A549 (cell line): Measurements from ENCODE around the gene GABBR1. TPM values are rescaled to one million over a fixed set of nuclear protein-coding genes. Genes with fewer than 3 reads are reported as not detected.
A peak's percentile ranks its signal among the peaks of the same experiment; 100 is the strongest.

ENCODE experiments used
- ATAC-seq, 2 experiments: fragments of 200-7000 bp in 1 of 2; fragments of >200 bp in 1 of 2; cut with Nextera tagmentation in 1 of 2; cut with Tn5 transposase in 1 of 2; 3 replicates each; pipeline versions ENCODE4 v1.8.0 to v1.9.1; 2018 to 2020; ENCODE audit warnings: mild to moderate bottlenecking in 1 of 2, moderate library complexity in 1 of 2
- CTCF ChIA-PET: fragments of 300-600 bp; sonication (Branson Sonifier 250); formaldehyde crosslinking; extraction: SDS; loops from one replicate; lab custom pipeline; 2021; ENCODE audit warnings: antibody characterized with exemption, inconsistent platforms; lab: Yijun Ruan, JAX
- POLR2A ChIA-PET: fragments of 350-600 bp; formaldehyde crosslinking; extraction: SDS; loops from one replicate; lab custom pipeline; 2021; ENCODE audit warnings: antibody characterized with exemption, inconsistent platforms; lab: Yijun Ruan, JAX
- DNase-seq, 2 experiments: peaks; one replicate each; pipeline versions ENCODE4 v3.0.0 to v3.0.0-alpha.2; 2011 to 2016; ENCODE audit warnings: low read depth in 1 of 2, low spot score in 1 of 2
- FAIRE-seq: peaks from 2 replicates; lab custom pipeline; 2011; peaks lifted over from hg19 to GRCh38; lab: Jason Lieb, UNC
- H3K27ac ChIP-seq, 2 experiments: fragments of >200 bp; sonication (Bioruptor Twin); formaldehyde crosslinking; 3 replicates each; pipeline ENCODE4 v1.5.1; 2016 to 2017
- H3K4me1 ChIP-seq: fragments of >200 bp; sonication (Bioruptor Twin); formaldehyde crosslinking; 3 replicates; pipeline ENCODE4 v1.6.1; 2016
- H3K4me2 ChIP-seq: fragments of >200 bp; sonication (Bioruptor Twin); formaldehyde crosslinking; 3 replicates; pipeline ENCODE4 v1.6.1; 2016
- H3K4me3 ChIP-seq: fragments of >200 bp; sonication (Bioruptor Twin); formaldehyde crosslinking; 3 replicates; pipeline ENCODE4 v1.5.1; 2016
- H3K9me3 ChIP-seq: fragments of >200 bp; sonication (Bioruptor Twin); formaldehyde crosslinking; 3 replicates; pipeline ENCODE4 v1.6.1; 2016
- BHLHE40 ChIP-seq: IDR thresholded peaks from 2 replicates; pipeline ENCODE4 v1.6.1; 2012; ENCODE audit warnings: low read depth, low read length, inconsistent platforms
- CHD4 ChIP-seq: fragments of 200-600 bp; sonication (generic); IDR thresholded peaks from 2 replicates; pipeline ENCODE4 v1.6.1; 2016; ENCODE audit warnings: antibody characterized with exemption, mild to moderate bottlenecking, borderline replicate concordance
- E2F6 ChIP-seq: IDR thresholded peaks from 2 replicates; pipeline ENCODE4 v1.6.1; 2012; ENCODE audit warnings: low read depth, borderline replicate concordance
- EHF ChIP-seq: fragments of 250-450 bp; sonication (Bioruptor Pico); IDR thresholded peaks from 2 replicates; pipeline ENCODE4 v1.5.0; 2020; ENCODE audit warnings: mild to moderate bottlenecking
- GATA3 ChIP-seq: IDR thresholded peaks from 2 replicates; pipeline ENCODE4 v1.6.1; 2012; ENCODE audit warnings: borderline replicate concordance
- HEYL ChIP-seq: fragments of 250-450 bp; sonication (Bioruptor Pico); IDR thresholded peaks from 2 replicates; pipeline ENCODE4 v1.8.0; 2021; ENCODE audit warnings: mild to moderate bottlenecking, moderate library complexity
- HOXA7 ChIP-seq: fragments of 250-450 bp; sonication (Bioruptor Pico); IDR thresholded peaks from 2 replicates; pipeline ENCODE4 v1.5.0; 2020; ENCODE audit warnings: mild to moderate bottlenecking, moderate library complexity
- JUNB ChIP-seq: fragments of >200 bp; sonication (Bioruptor Twin); formaldehyde crosslinking; IDR thresholded peaks from 2 replicates; pipeline ENCODE4 v1.6.1; 2016
- KDM1A ChIP-seq: fragments of 200-600 bp; sonication (generic); IDR thresholded peaks from 2 replicates; pipeline ENCODE4 v1.6.1; 2016; ENCODE audit warnings: low read depth, mild to moderate bottlenecking
- KDM5A ChIP-seq: fragments of 200-600 bp; sonication (generic); IDR thresholded peaks from 2 replicates; pipeline ENCODE4 v1.6.1; 2016; ENCODE audit warnings: antibody characterized with exemption, mild to moderate bottlenecking
- MAFK ChIP-seq: fragments of 450-650 bp; IDR thresholded peaks from 2 replicates; pipeline ENCODE4 v1.6.1; 2014; ENCODE audit not compliant: partially characterized antibody
- MAX ChIP-seq: IDR thresholded peaks from 2 replicates; pipeline ENCODE4 v1.6.1; 2012
- MYC ChIP-seq: IDR thresholded peaks from 2 replicates; pipeline ENCODE4 v1.6.1; 2012; ENCODE audit warnings: mild to moderate bottlenecking, inconsistent platforms, low read length, improper control_type of control experiment, borderline replicate concordance
- NFE2L2 ChIP-seq: fragments of 150-350 bp; conservative IDR thresholded peaks from 2 replicates; pipeline ENCODE4 v1.6.1; 2014; ENCODE audit warnings: low read length
- POLR2A ChIP-seq: IDR thresholded peaks from 2 replicates; pipeline ENCODE4 v1.6.1; 2012; ENCODE audit warnings: mild to moderate bottlenecking, low read length
- RARB ChIP-seq: fragments of 250-450 bp; sonication (Bioruptor Pico); IDR thresholded peaks from 2 replicates; pipeline ENCODE4 v1.8.0; 2021; ENCODE audit warnings: mild to moderate bottlenecking, moderate library complexity
- RNF2 ChIP-seq: fragments of 200-600 bp; sonication (generic); IDR thresholded peaks from 2 replicates; pipeline ENCODE4 v1.6.1; 2016; ENCODE audit warnings: low read depth, mild to moderate bottlenecking, antibody characterized with exemption, moderate library complexity, borderline replicate concordance
- TFCP2L1 ChIP-seq: fragments of 250-450 bp; sonication (Bioruptor Pico); IDR thresholded peaks from 2 replicates; pipeline ENCODE4 v1.5.0; 2021; ENCODE audit warnings: mild to moderate bottlenecking
- ZNF302 ChIP-seq: fragments of 250-450 bp; sonication (Bioruptor Pico); IDR thresholded peaks from 2 replicates; pipeline ENCODE4 v1.9.0; 2021; ENCODE audit warnings: inconsistent platforms, mild to moderate bottlenecking, moderate library complexity
- WGBS: methylation state at CpG from one replicate; pipeline ENCODE4 v1.1.6; 2017; ENCODE audit errors: missing lambda C conversion rate; 5-methylcytosine and 5-hydroxymethylcytosine counted together
- polyA plus RNA-seq, 4 experiments: library from polyadenylated mRNA; depleted of rRNA in 3 of 4; stranded (reverse); fragments of >200 nt; fragmentation: RNase III in 1 of 4; extraction: RNeasy Plus Mini Kit Qiagen cat#74134 plus additional on column Dnase treatment in 1 of 4; gene quantifications; 2 replicates in 3 of 4; 3 replicates in 1 of 4; pipeline ENCODE4 v1.2.3, GENCODE V29; 2011 to 2017
- TF ChIP-seq, protein P1 (sequence below): fragments of >200 bp; sonication (Bioruptor Twin); formaldehyde crosslinking; IDR thresholded peaks from 3 replicates; pipeline ENCODE4 v1.5.1; 2016
- TF ChIP-seq, protein P2 (sequence below): fragments of >200 bp; sonication (Bioruptor Twin); formaldehyde crosslinking; IDR thresholded peaks from 2 replicates; pipeline ENCODE4 v1.6.1; 2016

Gene GABBR1
- polyA plus RNA-seq, 2 of the 4 experiments (the other 2 are of a cell fraction), result 6.8 to 9.0 TPM

DNA sequence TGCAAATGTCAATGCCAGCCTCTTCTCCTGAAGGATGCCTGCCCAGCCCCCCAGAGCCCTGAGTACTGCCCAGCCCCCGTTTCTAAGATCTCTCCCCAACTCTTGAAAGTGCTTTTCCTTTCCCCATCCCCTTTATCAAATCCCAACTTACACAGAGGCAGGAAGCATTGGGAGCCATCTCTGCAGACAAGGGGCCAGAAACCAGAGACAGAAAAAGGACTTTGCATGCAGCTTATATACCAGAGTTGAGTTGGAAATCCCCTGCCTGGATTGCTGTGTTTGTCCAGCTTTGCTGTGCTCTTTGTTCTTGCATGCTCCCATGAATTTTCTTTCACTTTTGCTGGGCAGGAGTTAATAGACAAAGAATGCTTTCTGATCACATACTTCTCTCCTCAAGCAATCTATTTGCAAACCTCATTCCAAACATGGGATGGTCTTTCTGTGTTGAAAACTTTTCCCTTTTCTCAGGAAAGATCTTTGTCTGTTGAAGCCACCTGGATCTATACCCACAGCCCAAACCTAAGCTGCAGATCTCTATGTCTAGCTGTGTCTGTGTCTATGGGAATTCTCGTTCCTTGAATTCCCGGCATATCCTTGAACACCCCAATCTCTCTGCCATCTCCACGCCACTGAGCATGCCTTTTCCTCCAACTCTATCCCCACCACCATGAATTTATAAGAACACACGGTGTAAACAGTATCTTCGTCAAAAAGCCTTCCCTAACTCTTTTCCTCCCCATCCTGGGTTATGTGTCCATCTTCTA is 73.3 kb downstream of the GABBR1 start, which contains the start of gene UBD:
TSS of gene UBD (minus strand) at position 209 of the 764 bp plus-strand sequence. CDS start at position 178, 31 bp downstream.
- H3K9me3 ChIP-seq, result no peaks in the 10 kb centered on the region
- ATAC-seq (no peak), DNase-seq (no peak), FAIRE-seq (no peak)
- H3K4me2 ChIP-seq, result no peak within 1 kb of the TSS
- no peaks in the 10 kb centered on the region for H3K4me1 ChIP-seq
- H3K4me3 ChIP-seq, result no peak within 1 kb of the TSS
- H3K27ac ChIP-seq, result no peak within 1 kb of the TSS
- TF ChIP-seq NFE2L2 (no peak), EHF (CRISPR knock-in tag) (no peak)
- ChIA-PET POLR2A (no interaction called here), CTCF (interaction anchor here (0.9 to 1.8 kb wide), 2 partner anchors 19 to 29 kb away, joined by 3 read pairs; no protein-coding TSS in a partner anchor)
- 11% methylated on average over 6 of the region's 6 CpGs for WGBS

DNA sequence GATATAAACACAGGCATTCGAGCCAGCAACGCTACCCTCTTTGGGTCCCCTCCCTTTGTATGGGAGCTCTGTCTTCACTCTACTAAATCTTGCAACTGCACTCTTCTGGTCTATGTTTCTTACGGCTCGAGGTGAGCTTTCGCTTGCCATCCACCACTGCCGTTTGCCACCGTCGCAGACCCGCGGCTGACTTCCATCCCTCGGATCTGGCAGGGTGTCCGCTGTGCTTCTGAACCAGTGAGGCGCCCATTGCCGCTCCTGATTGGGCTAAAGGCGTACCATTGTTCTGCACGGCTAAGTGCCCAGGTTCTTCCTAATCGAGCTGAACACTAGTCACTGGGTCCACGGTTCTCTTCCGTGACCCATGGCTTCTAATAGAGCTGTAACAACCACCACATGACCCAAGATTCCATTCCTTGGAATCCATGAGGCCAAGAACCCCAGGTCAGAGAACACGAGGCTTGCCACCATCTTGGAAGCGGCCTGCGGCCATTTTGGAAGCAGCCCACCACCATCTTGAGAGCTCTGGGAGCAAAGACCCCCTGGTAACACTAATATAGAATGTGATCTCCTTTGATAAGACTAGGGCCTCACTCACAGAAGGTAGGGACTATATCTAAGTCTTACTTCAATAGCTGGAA is 74.4 kb downstream of the GABBR1 start:
- Histone ChIP-seq H3K9me3 (no peaks in the 10 kb centered on the region), H3K4me1 (no peaks in the 10 kb centered on the region), H3K27ac (no peak overlapping the region), H3K4me3 (no peak overlapping the region), H3K4me2 (no peak overlapping the region)
- TF ChIP-seq CHD4 (no peak), JUNB (no peak)
- no peak for DNase-seq
- ChIA-PET CTCF (interaction anchor here (1.8 kb wide), 1 partner anchor 20 kb away, joined by 3 read pairs; no protein-coding TSS in a partner anchor), POLR2A (interaction anchor here (0.6 kb wide), 1 partner anchor 91 kb away, joined by 3 read pairs; no protein-coding TSS in a partner anchor)
- no peak for FAIRE-seq
- ATAC-seq, result no peak
- WGBS, result 70% methylated on average over 15 of the region's 22 CpGs

DNA sequence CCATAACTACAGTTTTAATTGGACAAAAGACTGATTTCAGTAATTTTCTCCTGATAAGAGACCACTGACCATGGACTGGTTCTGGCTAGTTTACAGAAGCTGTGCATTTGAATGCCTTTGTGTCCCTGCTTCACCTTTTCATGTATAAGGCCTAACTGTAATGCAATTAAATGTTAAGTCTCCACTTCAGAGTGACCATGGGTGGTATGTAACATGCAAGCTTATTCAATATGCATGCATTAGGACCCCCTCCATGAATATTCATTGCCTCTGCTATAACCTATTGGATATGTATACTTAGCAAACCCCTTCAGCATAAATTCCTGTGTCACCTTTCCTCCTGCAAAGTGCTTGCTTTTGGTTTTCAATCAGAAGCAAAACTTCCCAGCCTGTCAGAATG is 75.7 kb downstream of the GABBR1 start:
- ChIA-PET CTCF (no interaction called here), POLR2A (no interaction called here)
- ATAC-seq (no peak), FAIRE-seq (no peak), DNase-seq (no peak)
- Histone ChIP-seq H3K4me3 (no peak overlapping the region), H3K27ac (no peak overlapping the region), H3K4me1 (no peaks in the 10 kb centered on the region), H3K9me3 (no peaks in the 10 kb centered on the region), H3K4me2 (no peak overlapping the region)
- no peak for TF ChIP-seq RARB (CRISPR knock-in tag)
- TF ChIP-seq E2F6, result no peak
- TF ChIP-seq, protein P1, sequence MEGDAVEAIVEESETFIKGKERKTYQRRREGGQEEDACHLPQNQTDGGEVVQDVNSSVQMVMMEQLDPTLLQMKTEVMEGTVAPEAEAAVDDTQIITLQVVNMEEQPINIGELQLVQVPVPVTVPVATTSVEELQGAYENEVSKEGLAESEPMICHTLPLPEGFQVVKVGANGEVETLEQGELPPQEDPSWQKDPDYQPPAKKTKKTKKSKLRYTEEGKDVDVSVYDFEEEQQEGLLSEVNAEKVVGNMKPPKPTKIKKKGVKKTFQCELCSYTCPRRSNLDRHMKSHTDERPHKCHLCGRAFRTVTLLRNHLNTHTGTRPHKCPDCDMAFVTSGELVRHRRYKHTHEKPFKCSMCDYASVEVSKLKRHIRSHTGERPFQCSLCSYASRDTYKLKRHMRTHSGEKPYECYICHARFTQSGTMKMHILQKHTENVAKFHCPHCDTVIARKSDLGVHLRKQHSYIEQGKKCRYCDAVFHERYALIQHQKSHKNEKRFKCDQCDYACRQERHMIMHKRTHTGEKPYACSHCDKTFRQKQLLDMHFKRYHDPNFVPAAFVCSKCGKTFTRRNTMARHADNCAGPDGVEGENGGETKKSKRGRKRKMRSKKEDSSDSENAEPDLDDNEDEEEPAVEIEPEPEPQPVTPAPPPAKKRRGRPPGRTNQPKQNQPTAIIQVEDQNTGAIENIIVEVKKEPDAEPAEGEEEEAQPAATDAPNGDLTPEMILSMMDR, result no peak
- no peak for TF ChIP-seq ZNF302
- TF ChIP-seq JUNB, result no peak
- TF ChIP-seq POLR2A, result no peak
- no peak for TF ChIP-seq BHLHE40
- no peak for TF ChIP-seq MYC
- TF ChIP-seq KDM5A, result no peak
- TF ChIP-seq HOXA7 (CRISPR knock-in tag), result no peak

DNA sequence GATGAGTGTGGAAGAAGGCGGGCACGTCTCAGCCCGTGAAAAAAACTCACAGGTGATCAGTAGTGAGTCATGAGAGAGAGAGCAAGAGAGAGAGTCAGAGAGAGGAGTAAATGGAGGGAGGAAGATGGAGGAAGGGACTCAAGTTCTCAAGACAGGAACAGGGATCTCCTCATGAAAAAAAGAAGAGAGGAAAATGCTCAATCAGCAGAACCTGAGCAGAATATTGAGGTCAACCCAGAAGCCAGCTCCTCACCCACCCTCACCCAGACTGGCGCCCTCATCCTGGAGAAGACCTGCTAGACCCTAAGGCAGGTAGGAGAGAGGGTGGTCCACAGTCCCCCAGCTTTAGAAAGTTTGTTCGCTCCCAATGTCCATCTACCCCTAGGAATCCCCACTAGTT is 78.2 kb downstream of the GABBR1 start:
- H3K4me1 ChIP-seq, result no peaks in the 10 kb centered on the region
- POLR2A ChIA-PET, result no interaction called here
- no peak for DNase-seq
- no peaks in the 10 kb centered on the region for H3K9me3 ChIP-seq
- H3K4me2 ChIP-seq, result no peak overlapping the region
- H3K4me3 ChIP-seq, result no peak overlapping the region
- no peak for FAIRE-seq
- no peak for ATAC-seq
- CTCF ChIA-PET, result no interaction called here
- no peak for TF ChIP-seq TFCP2L1 (CRISPR knock-in tag)
- no peak for TF ChIP-seq KDM1A
- TF ChIP-seq RNF2, result no peak
- no peak for TF ChIP-seq HEYL (CRISPR knock-in tag)
- TF ChIP-seq MAFK, result peak; percentile 66
- TF ChIP-seq MAX, result no peak
- TF ChIP-seq, protein P2, sequence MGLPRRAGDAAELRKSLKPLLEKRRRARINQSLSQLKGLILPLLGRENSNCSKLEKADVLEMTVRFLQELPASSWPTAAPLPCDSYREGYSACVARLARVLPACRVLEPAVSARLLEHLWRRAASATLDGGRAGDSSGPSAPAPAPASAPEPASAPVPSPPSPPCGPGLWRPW, result no peak
- TF ChIP-seq GATA3, result no peak
- H3K27ac ChIP-seq, result no peak overlapping the region
- WGBS, result 45% methylated on average over 5 of the region's 5 CpGs
